ENCODE results near the gene MAX. TPM values are rescaled to one million over a fixed set of nuclear protein-coding genes. Genes with fewer than 3 reads are reported as not detected.
"Not testable (repeated sequence)": the region's sequence is repeated elsewhere in the genome, so short reads cannot be mapped to it uniquely, and the experiment has no call there.

The MAX gene
- total RNA-seq, 1 experiment from 2014 or later = 83.6 TPM

DNA sequence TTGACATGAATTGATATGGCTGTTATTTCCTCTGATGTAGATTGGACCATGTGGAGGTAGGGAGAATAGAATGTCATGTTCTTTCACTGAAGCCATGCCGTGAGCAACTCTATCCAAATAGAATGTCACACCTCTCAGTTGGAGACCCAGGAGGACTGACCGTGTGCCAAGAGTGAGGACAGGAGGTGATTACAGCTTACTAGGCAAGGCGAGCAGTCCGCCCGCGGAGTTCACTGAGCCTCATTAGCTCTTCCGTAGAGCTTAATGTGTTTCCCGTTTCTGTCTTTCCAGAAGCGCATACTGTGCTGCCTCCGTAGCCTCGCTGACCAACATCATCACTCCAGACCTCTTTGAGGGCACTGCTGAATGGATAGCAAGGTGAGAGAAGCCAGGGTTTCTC lies 70.0 kb downstream of the MAX start:
- BruUV-seq (replicated peaks) = no TSS peak
- Mint-ChIP-seq H3K4me3 (ENCODE audit: low read depth, unreplicated experiment) (no peak overlapping the region), H3K27me3 (ENCODE audit: unreplicated experiment) (no peaks in the 10 kb centered on the region), H3K36me3 (ENCODE audit: insufficient read depth, unreplicated experiment) (peaks cover 10% of the 10 kb centered on the region), H3K9me3 (ENCODE audit: low read depth, unreplicated experiment) (no peaks in the 10 kb centered on the region), H3K4me1 (ENCODE audit: low read depth, unreplicated experiment) (no peaks in the 10 kb centered on the region), H3K27ac (ENCODE audit: unreplicated experiment) (no peak overlapping the region)
- intact Hi-C loops (cut with micrococcal nuclease; ENCODE audit: unreplicated experiment) = no loop called here
- no peak for DNase-seq
- CTCF ChIA-PET = no interaction called here
- TF ChIP-seq, protein P1, sequence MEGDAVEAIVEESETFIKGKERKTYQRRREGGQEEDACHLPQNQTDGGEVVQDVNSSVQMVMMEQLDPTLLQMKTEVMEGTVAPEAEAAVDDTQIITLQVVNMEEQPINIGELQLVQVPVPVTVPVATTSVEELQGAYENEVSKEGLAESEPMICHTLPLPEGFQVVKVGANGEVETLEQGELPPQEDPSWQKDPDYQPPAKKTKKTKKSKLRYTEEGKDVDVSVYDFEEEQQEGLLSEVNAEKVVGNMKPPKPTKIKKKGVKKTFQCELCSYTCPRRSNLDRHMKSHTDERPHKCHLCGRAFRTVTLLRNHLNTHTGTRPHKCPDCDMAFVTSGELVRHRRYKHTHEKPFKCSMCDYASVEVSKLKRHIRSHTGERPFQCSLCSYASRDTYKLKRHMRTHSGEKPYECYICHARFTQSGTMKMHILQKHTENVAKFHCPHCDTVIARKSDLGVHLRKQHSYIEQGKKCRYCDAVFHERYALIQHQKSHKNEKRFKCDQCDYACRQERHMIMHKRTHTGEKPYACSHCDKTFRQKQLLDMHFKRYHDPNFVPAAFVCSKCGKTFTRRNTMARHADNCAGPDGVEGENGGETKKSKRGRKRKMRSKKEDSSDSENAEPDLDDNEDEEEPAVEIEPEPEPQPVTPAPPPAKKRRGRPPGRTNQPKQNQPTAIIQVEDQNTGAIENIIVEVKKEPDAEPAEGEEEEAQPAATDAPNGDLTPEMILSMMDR (IDR thresholded peaks at IDR 0.05; ENCODE audit: unreplicated experiment) = no peak

DNA sequence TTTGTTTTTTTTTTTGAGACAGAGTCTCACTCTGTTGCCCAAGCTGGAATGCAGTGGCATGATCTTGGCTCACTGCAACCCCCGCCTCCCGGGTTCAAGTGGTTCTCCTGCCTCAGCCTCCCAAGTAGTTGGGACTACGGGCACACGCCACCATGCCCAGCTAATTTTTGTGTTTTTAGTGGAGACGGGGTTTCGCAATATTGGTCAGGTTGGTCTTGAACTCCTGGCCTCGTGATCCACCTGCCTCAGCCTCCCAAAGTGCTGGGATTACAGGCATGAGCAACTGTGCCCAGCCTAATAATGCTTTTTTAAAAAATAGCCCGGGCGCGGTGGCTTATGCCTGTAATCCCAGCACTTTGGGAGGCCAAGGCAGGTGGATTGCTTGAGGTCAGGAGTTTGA lies 71.0 kb downstream of the MAX start:
- H3K36me3 Mint-ChIP-seq (ENCODE audit: insufficient read depth, unreplicated experiment); intact Hi-C loops (cut with micrococcal nuclease; ENCODE audit: unreplicated experiment); DNase-seq; H3K27me3 Mint-ChIP-seq (ENCODE audit: unreplicated experiment); H3K9me3 Mint-ChIP-seq (ENCODE audit: low read depth, unreplicated experiment); H3K4me3 Mint-ChIP-seq (ENCODE audit: low read depth, unreplicated experiment); BruUV-seq (replicated peaks); H3K4me1 Mint-ChIP-seq (ENCODE audit: low read depth, unreplicated experiment); H3K27ac Mint-ChIP-seq (ENCODE audit: unreplicated experiment): not testable (repeated sequence)
- CTCF ChIA-PET = interaction anchor here (0.6 to 0.7 kb wide), 2 partner anchors 11 to 109 kb away, joined by 3 read pairs; no protein-coding TSS in a partner anchor

DNA sequence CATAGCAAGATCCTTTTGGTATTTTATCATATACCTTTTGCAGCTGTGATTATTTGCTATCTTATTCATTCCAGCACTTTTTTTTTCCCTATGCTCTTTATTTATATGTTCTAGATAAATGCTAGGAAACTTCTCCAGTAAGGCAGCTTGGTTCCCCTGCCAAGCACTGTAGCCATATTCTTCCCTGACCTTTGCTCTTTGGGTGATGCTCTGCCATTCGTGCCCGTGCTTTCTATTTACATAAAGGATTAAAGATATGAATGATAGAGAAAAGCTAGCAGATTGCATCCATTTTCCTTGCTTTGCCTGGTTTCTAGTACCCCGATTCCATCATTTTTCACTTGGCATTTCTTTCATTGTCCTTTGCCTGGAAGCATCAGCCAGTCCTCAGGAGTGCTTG lies 73.4 kb downstream of the MAX start:
- Mint-ChIP-seq H3K4me3 (ENCODE audit: low read depth, unreplicated experiment) (no peak overlapping the region), H3K4me1 (ENCODE audit: low read depth, unreplicated experiment) (no peaks in the 10 kb centered on the region), H3K9me3 (ENCODE audit: low read depth, unreplicated experiment) (no peaks in the 10 kb centered on the region), H3K27ac (ENCODE audit: unreplicated experiment) (no peak overlapping the region), H3K27me3 (ENCODE audit: unreplicated experiment) (no peaks in the 10 kb centered on the region), H3K36me3 (ENCODE audit: insufficient read depth, unreplicated experiment) (no peaks in the 10 kb centered on the region)
- no TSS peak for BruUV-seq (replicated peaks)
- TF ChIP-seq, protein P1 (IDR thresholded peaks at IDR 0.05; ENCODE audit: unreplicated experiment) = no peak
- no peak for DNase-seq
- CTCF ChIA-PET = no interaction called here
- intact Hi-C loops (cut with micrococcal nuclease; ENCODE audit: unreplicated experiment) = no loop called here

DNA sequence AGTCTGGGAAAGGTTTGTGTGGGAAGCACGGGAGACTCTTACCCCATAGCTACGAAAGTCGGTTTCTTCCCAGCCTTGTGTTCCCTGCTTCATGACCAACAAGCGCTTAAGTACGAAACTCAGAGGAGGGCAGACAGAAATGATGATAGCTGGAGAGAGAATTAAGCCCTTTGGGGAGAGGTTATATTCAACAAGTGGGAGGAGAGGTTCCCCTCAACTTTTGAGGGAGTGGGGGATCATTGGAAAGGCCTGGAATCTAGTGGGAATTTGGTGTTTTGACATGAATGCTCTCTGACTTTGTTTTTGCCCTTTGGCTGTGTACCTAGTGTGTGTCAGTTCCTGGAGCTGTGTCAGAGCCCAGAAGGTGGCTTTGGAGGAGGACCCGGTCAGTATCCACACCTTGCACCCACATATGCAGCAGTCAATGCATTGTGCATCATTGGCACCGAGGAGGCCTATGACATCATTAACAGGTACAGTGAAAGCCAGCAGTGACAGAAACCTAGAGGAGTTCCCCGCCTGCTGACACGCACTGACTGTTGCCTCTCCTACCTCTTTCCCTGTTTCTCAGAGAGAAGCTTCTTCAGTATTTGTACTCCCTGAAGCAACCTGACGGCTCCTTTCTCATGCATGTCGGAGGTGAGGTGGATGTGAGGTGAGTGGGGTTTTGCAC lies 75.1 kb downstream of the MAX start:
- CTCF ChIA-PET = no interaction called here
- Mint-ChIP-seq H3K4me1 (ENCODE audit: low read depth, unreplicated experiment) (no peaks in the 10 kb centered on the region), H3K4me3 (ENCODE audit: low read depth, unreplicated experiment) (no peak overlapping the region), H3K36me3 (ENCODE audit: insufficient read depth, unreplicated experiment) (no peaks in the 10 kb centered on the region), H3K27ac (ENCODE audit: unreplicated experiment) (no peak overlapping the region), H3K9me3 (ENCODE audit: low read depth, unreplicated experiment) (no peaks in the 10 kb centered on the region), H3K27me3 (ENCODE audit: unreplicated experiment) (no peaks in the 10 kb centered on the region)
- intact Hi-C loops (cut with micrococcal nuclease; ENCODE audit: unreplicated experiment) = no loop called here
- no peak for DNase-seq
- BruUV-seq (replicated peaks) = no TSS peak
- TF ChIP-seq, protein P1 (IDR thresholded peaks at IDR 0.05; ENCODE audit: unreplicated experiment) = no peak

DNA sequence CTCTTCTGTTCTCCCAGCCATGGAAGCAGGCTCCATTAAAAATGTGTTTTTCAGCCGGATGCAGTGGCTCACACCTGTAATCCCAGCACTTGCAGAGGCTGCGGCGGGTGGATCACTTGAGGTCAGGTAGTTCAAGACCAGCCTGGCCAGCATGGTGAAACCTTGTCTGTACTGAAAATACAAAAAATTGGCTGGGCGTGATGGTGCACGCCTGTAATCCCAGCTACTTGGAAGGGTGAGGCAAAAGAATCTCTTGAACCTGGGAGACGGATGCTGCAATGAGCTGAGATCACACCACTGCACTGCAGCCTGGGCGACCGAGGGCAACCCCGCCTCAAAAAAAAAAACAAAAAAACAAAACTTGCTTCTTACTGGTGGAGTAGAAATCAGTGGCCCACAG lies 75.8 kb downstream of the MAX start:
- DNase-seq = no peak
- no peak overlapping the region for H3K27ac Mint-ChIP-seq (ENCODE audit: unreplicated experiment)
- TF ChIP-seq, protein P1 (IDR thresholded peaks at IDR 0.05; ENCODE audit: unreplicated experiment) = no peak
- no peaks in the 10 kb centered on the region for H3K36me3 Mint-ChIP-seq (ENCODE audit: insufficient read depth, unreplicated experiment)
- CTCF ChIA-PET = no interaction called here
- intact Hi-C loops (cut with micrococcal nuclease; ENCODE audit: unreplicated experiment) = no loop called here
- BruUV-seq (replicated peaks) = no TSS peak
- H3K4me3 Mint-ChIP-seq (ENCODE audit: low read depth, unreplicated experiment) = no peak overlapping the region
- H3K27me3 Mint-ChIP-seq (ENCODE audit: unreplicated experiment) = no peaks in the 10 kb centered on the region
- H3K4me1 Mint-ChIP-seq (ENCODE audit: low read depth, unreplicated experiment) = no peaks in the 10 kb centered on the region
- no peaks in the 10 kb centered on the region for H3K9me3 Mint-ChIP-seq (ENCODE audit: low read depth, unreplicated experiment)
